ENCODE data around the gene APPBP2. TPM values are rescaled to one million over a fixed set of nuclear protein-coding genes. Genes with fewer than 3 reads are reported as not detected.

APPBP2 gene
- total RNA-seq, 1 donor from 2014 or later = 61.3 TPM

DNA sequence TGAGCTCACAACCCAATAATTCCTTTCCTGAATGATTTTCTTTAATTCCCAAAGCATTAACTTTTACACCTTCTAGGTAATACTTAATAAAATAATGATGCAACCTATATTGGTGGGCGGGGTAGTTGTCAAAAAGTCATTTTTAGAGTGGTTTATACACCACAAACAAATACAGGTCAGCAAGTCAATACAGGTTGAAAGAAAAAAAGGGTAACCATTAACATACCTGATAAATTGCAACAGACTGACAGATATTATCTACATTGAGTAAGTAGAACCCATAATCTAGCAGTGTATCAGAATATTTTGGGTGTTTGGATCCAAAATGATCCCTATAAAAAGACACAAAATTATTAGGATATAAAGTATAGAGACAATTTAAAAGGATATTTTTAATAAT is 64.5 kb downstream of the APPBP2 start:
- DNase-seq (ENCODE audit: low spot score, unreplicated experiment) = no peak
- H3K4me3 Mint-ChIP-seq (ENCODE audit: low read depth) = no peak overlapping the region
- H3K9me3 Mint-ChIP-seq (ENCODE audit: low read depth) = peaks cover 7% of the 10 kb centered on the region
- no peak overlapping the region for H3K27ac Mint-ChIP-seq
- TF ChIP-seq CTCF (IDR thresholded peaks at IDR 0.05; ENCODE audit: unreplicated experiment) = no peak
- no peaks in the 10 kb centered on the region for H3K4me1 Mint-ChIP-seq (ENCODE audit: low read depth)
- H3K36me3 Mint-ChIP-seq (ENCODE audit: insufficient read depth) = peaks cover 41% of the 10 kb centered on the region
- H3K27me3 Mint-ChIP-seq = no peaks in the 10 kb centered on the region

- no peak for DNase-seq (ENCODE audit: low spot score, unreplicated experiment)
- Mint-ChIP-seq H3K36me3 (ENCODE audit: insufficient read depth) (peaks cover 35% of the 10 kb centered on the region), H3K27ac (peak overlapping the region; percentile 73), H3K4me1 (ENCODE audit: low read depth) (no peaks in the 10 kb centered on the region), H3K9me3 (ENCODE audit: low read depth) (peaks cover 7% of the 10 kb centered on the region), H3K4me3 (ENCODE audit: low read depth) (no peak overlapping the region), H3K27me3 (no peaks in the 10 kb centered on the region)
- TF ChIP-seq CTCF (IDR thresholded peaks at IDR 0.05; ENCODE audit: unreplicated experiment) = no peak
Observed at GRCh38 chr17:60457148-60457547, 68.9 kb downstream of the APPBP2 start.

- DNase-seq (ENCODE audit: low spot score, unreplicated experiment) = no peak
- TF ChIP-seq CTCF (IDR thresholded peaks at IDR 0.05; ENCODE audit: unreplicated experiment) = no peak
- Mint-ChIP-seq H3K27me3 (no peaks in the 10 kb centered on the region), H3K36me3 (ENCODE audit: insufficient read depth) (peaks cover 35% of the 10 kb centered on the region), H3K27ac (no peak overlapping the region), H3K4me1 (ENCODE audit: low read depth) (no peaks in the 10 kb centered on the region), H3K9me3 (ENCODE audit: low read depth) (peaks cover 7% of the 10 kb centered on the region), H3K4me3 (ENCODE audit: low read depth) (no peak overlapping the region)
Observed at GRCh38 chr17:60455378-60455777, 70.7 kb downstream of the APPBP2 start.

GRCh38 chr17:60451965-60452364 is 74.1 kb downstream of the APPBP2 start:
- H3K27me3 Mint-ChIP-seq = no peaks in the 10 kb centered on the region
- H3K4me3 Mint-ChIP-seq (ENCODE audit: low read depth) = no peak overlapping the region
- H3K36me3 Mint-ChIP-seq (ENCODE audit: insufficient read depth) = peaks cover 23% of the 10 kb centered on the region
- no peak for TF ChIP-seq CTCF (IDR thresholded peaks at IDR 0.05; ENCODE audit: unreplicated experiment)
- no peak for DNase-seq (ENCODE audit: low spot score, unreplicated experiment)
- no peak overlapping the region for H3K27ac Mint-ChIP-seq
- peaks cover under 1% of the 10 kb centered on the region for H3K9me3 Mint-ChIP-seq (ENCODE audit: low read depth)
- no peaks in the 10 kb centered on the region for H3K4me1 Mint-ChIP-seq (ENCODE audit: low read depth)

GRCh38 chr17:60451071-60451470 is 75.0 kb downstream of the APPBP2 start:
- no peak for DNase-seq (ENCODE audit: low spot score, unreplicated experiment)
- Mint-ChIP-seq H3K4me3 (ENCODE audit: low read depth) (no peak overlapping the region), H3K9me3 (ENCODE audit: low read depth) (no peaks in the 10 kb centered on the region), H3K4me1 (ENCODE audit: low read depth) (no peaks in the 10 kb centered on the region), H3K36me3 (ENCODE audit: insufficient read depth) (peaks cover 20% of the 10 kb centered on the region), H3K27me3 (no peaks in the 10 kb centered on the region), H3K27ac (no peak overlapping the region)
- no peak for TF ChIP-seq CTCF (IDR thresholded peaks at IDR 0.05; ENCODE audit: unreplicated experiment)
